Measurements from ENCODE around the gene TIMM10B. TPM values are rescaled to one million over a fixed set of nuclear protein-coding genes. Genes with fewer than 3 reads are reported as not detected.

The TIMM10B gene
- total and polyA plus RNA-seq, 9 of the 15 experiments (the other 6 are each of a cell fraction or from before 2014, with no cell fraction given): 43.2 to 163 (median 57.0) TPM

- H3K4me3 ChIP-seq: no peak overlapping the region
- whole genome bisulfite sequencing (ENCODE audit: insufficient coverage, low coverage, missing lambda C conversion rate): 61% methylated on average over 6 of the region's 6 CpGs
- no peak overlapping the region for H2AFZ ChIP-seq (ENCODE audit: low read depth, low read length)
- H3K9ac ChIP-seq (ENCODE audit: insufficient read depth in 1 of 2, low read depth in 2 of 2, low read length in 2 of 2): no peak overlapping the region
- H3K79me2 ChIP-seq (ENCODE audit: control insufficient read depth, insufficient read depth, low read length): peaks cover 10% of the 10 kb centered on the region
- no TSS peak for BruUV-seq (replicated peaks)
- in situ Hi-C loops (cut with MboI): no loop called here
- no peaks in the 10 kb centered on the region for H4K20me1 ChIP-seq (replicated peaks; ENCODE audit: control insufficient read depth, insufficient read depth, low read length)
- ATAC-seq (no peak), FAIRE-seq (no peak), DNase-seq (ENCODE audit: extremely low read depth in 1 of 4, low spot score in 3 of 4) (no peak)
- no peaks in the 10 kb centered on the region for H3K27me3 ChIP-seq (ENCODE audit: control insufficient read depth in 2 of 2, insufficient read depth in 2 of 2, low read length in 2 of 2)
- no peaks in the 10 kb centered on the region; a peak in 1 of 5 replicates for H3K4me1 ChIP-seq (replicated peaks in 1 of 2; ENCODE audit: control insufficient read depth in 2 of 2, insufficient read depth in 2 of 2, low read length in 2 of 2)
- H3K27ac ChIP-seq (ENCODE audit: extremely low read depth, low read depth, low read length): no peak overlapping the region
- no peaks in the 10 kb centered on the region for H3K9me3 ChIP-seq (replicated peaks; ENCODE audit: control insufficient read depth, insufficient read depth, low read depth, low read length)
- peaks cover 78% of the 10 kb centered on the region for H3K36me3 ChIP-seq (ENCODE audit: control insufficient read depth, insufficient read depth, low read length)
- ChIA-PET POLR2A (interaction anchor here (2.7 to 4.9 kb wide), 2 partner anchors 7 to 11 kb away, joined by 16 to 33 read pairs; partner anchors contain the start of gene DNHD1), CTCF (ENCODE audit: low intra/inter-chr PET ratio) (no interaction called here)
- H3K4me2 ChIP-seq (ENCODE audit: insufficient read depth, low read length): no peak overlapping the region
- H3K9me1 ChIP-seq (ENCODE audit: control insufficient read depth, insufficient read depth, low read length): no peaks in the 10 kb centered on the region
- intact Hi-C loops (cut with micrococcal nuclease): no loop called here
- no peak for TF ChIP-seq RFX7 (CRISPR knock-in tag; IDR thresholded peaks at IDR 0.05)
- no peak for TF ChIP-seq MTA3 (IDR thresholded peaks at IDR 0.05; ENCODE audit: borderline replicate concordance)
- no peak for TF ChIP-seq YBX1 (IDR thresholded peaks at IDR 0.05)
- no peak for TF ChIP-seq CHD7 (IDR thresholded peaks at IDR 0.05; ENCODE audit: low read depth, low read length)
- TF ChIP-seq ZEB2 (IDR thresholded peaks at IDR 0.05): no peak
- TF ChIP-seq ZNF77 (CRISPR knock-in tag; IDR thresholded peaks at IDR 0.05): no peak
- no peak for TF ChIP-seq PHB2 (IDR thresholded peaks at IDR 0.05; ENCODE audit: low read depth)
- TF ChIP-seq GTF2E2 (tag; IDR thresholded peaks at IDR 0.05): no peak
- no peak for TF ChIP-seq CREB3L1 (IDR thresholded peaks at IDR 0.05; ENCODE audit: borderline replicate concordance, low read depth)
- TF ChIP-seq ZSCAN32 (CRISPR knock-in tag; IDR thresholded peaks at IDR 0.05): no peak
- no peak for TF ChIP-seq BHLHE40 (IDR thresholded peaks at IDR 0.05; ENCODE audit: low read length)
- no peak for TF ChIP-seq RBBP5 (IDR thresholded peaks at IDR 0.05; ENCODE audit: borderline replicate concordance, insufficient read depth, low read length, poor library complexity, severe bottlenecking)
Measured at GRCh38 chr11:6488342-6488741, 7.0 kb downstream of the TIMM10B start.
